ENCODE results near the gene KCNMA1.
A peak's percentile ranks its signal among the peaks of the same experiment; 100 is the strongest.

The KCNMA1 gene

DNA sequence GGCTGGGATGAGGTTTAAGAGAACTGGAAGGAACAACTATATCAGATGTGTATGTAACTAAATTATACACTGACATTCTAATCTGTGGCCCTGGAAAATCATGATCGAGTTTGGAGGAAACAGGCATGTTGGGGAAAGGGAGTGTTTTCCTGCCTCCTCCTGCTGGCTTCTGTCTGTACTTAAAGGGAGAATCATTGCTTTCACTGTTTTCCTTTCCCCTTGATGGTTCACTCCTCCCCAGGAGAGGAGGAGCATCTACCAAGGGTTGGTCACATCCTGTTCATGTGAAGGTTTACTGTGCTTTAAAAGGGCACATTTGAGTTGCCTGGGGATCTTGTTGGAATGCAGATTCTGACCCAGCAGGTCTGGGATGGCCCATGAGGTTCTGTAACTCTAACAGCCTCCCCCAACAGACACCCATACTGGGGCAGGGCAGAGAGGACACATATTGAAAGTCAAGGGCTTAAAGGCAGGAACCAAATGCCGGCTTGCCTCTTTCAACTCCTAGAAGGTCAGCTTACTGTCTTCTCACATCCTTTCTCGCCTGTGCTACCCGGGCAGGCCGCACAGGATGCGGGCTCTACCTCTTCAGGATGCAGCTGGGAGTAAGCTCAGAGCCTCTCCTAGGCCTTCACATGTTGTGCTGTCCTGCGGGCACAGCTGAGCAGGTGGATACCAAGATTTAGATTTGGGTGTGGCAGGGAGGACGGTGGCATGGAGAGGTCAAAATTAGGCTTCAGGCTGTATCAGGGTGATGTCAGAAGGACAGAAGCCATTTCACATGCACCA lies 694.8 kb downstream of the KCNMA1 start:
- no peak for FAIRE-seq
- no peak for TF ChIP-seq POLR2A (IDR thresholded peaks at IDR 0.05; ENCODE audit: low read depth, low read length)
- DNase-seq (ENCODE audit: insufficient read length, low spot score) = peak; percentile 12

GRCh38 chr10:76939933-76940468 lies 697.6 kb downstream of the KCNMA1 start:
- DNase-seq (ENCODE audit: insufficient read length, low spot score) = no peak
- TF ChIP-seq POLR2A (IDR thresholded peaks at IDR 0.05; ENCODE audit: low read depth, low read length) = no peak
- FAIRE-seq = no peak

GRCh38 chr10:76937181-76937600 lies 700.4 kb downstream of the KCNMA1 start:
- no peak for FAIRE-seq
- no peak for TF ChIP-seq POLR2A (IDR thresholded peaks at IDR 0.05; ENCODE audit: low read depth, low read length)

GRCh38 chr10:76935941-76936613 lies 701.5 kb downstream of the KCNMA1 start:
- no peak for TF ChIP-seq POLR2A (IDR thresholded peaks at IDR 0.05; ENCODE audit: low read depth, low read length)
- FAIRE-seq (no peak), DNase-seq (ENCODE audit: insufficient read length, low spot score) (no peak)

More at GRCh38 chr10:76937181-76937600, 700.4 kb downstream of the KCNMA1 start:
- no peak for DNase-seq (ENCODE audit: insufficient read length, low spot score)

DNA sequence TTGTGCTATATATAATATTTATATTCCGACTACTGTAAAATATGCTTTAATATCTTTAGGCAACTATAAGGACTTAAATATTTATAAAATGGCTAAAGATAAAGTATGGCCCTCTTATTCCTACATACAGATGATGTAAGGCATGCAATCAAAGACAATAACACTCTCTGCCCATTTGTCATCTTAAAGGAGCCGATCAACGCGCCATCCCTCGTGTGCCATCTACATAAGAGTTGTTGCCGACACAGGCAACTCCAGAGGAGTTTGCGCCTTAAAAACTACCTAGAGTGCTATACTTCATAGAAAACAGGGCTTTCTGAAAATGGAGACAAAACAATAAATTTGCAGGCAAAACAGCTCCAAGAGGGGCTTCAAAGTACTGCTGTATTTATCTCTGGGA lies 709.0 kb downstream of the KCNMA1 start:
- FAIRE-seq (no peak), DNase-seq (ENCODE audit: insufficient read length, low spot score) (no peak)
- no peak for TF ChIP-seq POLR2A (IDR thresholded peaks at IDR 0.05; ENCODE audit: low read depth, low read length)

DNA sequence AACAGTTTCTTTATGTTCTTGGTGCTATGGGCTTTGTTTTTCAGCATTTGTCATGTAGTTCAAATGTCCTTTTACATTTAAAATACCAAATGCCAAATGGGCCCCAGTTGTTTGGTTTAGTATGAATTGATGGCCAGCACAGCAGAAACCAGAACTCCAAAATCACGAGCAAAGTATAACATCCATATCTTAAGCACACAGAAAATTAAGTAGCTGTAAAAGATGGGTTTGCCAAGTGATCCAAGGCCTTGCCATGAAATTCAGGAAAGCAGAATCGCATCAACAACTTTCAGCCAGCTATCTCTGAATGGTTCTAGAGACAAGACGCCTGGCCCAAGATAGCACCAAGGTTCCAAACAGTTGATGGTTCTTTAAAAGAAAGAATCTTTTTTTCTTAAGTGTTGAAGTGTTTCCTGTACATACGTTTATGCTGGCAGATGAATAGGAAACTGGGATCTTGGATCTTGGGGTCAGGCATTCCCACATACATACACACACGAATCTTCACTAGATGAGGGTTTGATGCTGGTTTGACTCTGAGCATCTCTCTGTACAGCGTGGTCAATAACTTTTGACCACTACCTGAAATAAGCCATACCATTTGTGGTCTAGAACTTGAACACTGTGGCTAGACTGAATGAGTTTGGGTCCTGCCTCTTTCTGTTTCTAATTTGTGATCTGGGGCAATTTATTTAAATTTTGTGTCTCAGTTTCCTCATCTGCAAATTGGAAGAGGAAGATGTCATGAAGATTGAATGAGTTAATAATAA lies 711.8 kb downstream of the KCNMA1 start:
- no peak for DNase-seq (ENCODE audit: insufficient read length, low spot score)
- peak; percentile 62 for FAIRE-seq
- no peak for TF ChIP-seq POLR2A (IDR thresholded peaks at IDR 0.05; ENCODE audit: low read depth, low read length)

DNA sequence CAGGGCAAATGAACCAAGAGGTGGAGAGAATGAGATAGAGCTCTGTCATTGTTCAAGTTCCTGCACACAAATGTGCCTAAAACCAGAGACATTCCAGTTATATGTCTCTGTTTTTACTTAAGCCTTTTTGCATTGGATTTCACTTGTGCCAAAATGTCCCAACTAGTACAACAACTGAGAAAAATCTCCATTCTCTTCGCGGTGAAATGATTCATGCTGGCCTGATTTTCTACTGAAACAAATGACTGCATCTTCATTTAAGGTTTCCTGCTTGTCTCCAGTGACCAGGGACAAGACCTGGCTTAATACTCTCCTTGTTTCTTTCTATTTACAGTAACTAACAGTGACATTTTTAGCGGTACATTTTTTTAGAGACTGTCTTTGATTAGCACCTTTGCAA lies 714.9 kb downstream of the KCNMA1 start:
- DNase-seq (ENCODE audit: insufficient read length, low spot score) (no peak), FAIRE-seq (no peak)
- TF ChIP-seq POLR2A (IDR thresholded peaks at IDR 0.05; ENCODE audit: low read depth, low read length) = no peak

- no peak for DNase-seq (ENCODE audit: insufficient read length, low spot score)
- no peak for TF ChIP-seq POLR2A (IDR thresholded peaks at IDR 0.05; ENCODE audit: low read depth, low read length)
- no peak for FAIRE-seq
Measured at GRCh38 chr10:76921383-76922010, 716.1 kb downstream of the KCNMA1 start.

GRCh38 chr10:76920581-76920980 lies 717.0 kb downstream of the KCNMA1 start:
- FAIRE-seq (no peak), DNase-seq (ENCODE audit: insufficient read length, low spot score) (no peak)
- TF ChIP-seq POLR2A (IDR thresholded peaks at IDR 0.05; ENCODE audit: low read depth, low read length) = no peak

DNA sequence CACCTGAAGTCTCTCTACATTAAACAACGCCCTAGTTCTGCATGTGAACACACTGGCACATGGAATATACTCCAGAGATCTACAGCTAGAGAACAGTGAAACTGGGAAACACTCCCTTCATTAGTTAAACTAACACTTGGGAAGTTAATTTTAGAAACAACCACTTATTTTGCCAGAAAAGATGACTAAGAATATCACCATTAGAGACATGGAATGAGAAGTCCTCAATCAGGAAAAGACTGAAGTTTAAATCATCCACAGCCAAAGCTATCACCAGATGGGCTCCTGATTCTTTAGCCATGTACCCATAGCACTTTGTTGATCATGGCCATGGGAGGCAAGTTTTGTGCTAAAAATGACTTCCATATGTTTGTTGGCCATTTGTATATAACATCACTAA lies 719.5 kb downstream of the KCNMA1 start:
- FAIRE-seq (no peak), DNase-seq (ENCODE audit: insufficient read length, low spot score) (no peak)
- TF ChIP-seq POLR2A (IDR thresholded peaks at IDR 0.05; ENCODE audit: low read depth, low read length) = no peak

DNA sequence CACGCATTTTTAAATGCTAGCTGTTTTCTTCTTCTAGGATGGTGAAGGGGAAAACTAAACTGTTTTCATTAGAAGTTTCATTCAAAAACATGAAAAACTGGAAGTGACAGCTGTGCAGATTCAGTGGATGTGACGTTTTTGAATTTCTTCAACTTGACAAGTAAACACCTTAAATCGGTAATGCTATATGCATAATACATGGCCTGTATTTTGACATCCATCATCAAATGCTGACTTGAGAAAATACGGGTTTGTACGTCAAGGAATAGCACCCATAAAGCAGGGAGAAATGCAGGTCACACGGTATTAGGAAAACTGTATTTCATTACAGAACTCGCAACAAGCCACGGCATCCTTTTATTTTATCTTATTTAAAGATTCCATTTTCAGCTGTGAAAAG lies 720.5 kb downstream of the KCNMA1 start:
- FAIRE-seq = no peak
- TF ChIP-seq POLR2A (IDR thresholded peaks at IDR 0.05; ENCODE audit: low read depth, low read length) = no peak
- no peak for DNase-seq (ENCODE audit: insufficient read length, low spot score)

GRCh38 chr10:76916536-76916935 lies 721.1 kb downstream of the KCNMA1 start:
- DNase-seq (ENCODE audit: insufficient read length, low spot score) (no peak), FAIRE-seq (no peak)
- TF ChIP-seq POLR2A (IDR thresholded peaks at IDR 0.05; ENCODE audit: low read depth, low read length) = no peak

DNA sequence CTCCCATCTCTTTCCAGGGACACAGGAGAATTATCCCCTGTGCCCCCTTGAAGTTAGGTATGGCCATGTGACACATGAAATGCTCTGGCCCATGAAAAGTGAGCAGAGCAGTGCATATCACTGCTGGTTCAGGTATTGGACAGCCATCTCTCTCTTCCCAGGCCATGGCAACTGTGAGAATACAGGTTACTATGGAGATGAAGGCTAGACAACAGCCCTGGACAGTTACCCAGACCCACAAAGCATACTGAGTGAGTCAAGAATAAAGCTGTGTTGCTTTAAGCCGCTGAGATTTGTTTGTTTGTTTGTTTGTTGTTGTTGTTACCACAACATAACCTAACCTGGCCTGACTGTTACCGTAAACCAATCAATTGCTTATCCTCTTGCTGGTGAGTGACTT lies 722.3 kb downstream of the KCNMA1 start:
- FAIRE-seq = no peak

DNA sequence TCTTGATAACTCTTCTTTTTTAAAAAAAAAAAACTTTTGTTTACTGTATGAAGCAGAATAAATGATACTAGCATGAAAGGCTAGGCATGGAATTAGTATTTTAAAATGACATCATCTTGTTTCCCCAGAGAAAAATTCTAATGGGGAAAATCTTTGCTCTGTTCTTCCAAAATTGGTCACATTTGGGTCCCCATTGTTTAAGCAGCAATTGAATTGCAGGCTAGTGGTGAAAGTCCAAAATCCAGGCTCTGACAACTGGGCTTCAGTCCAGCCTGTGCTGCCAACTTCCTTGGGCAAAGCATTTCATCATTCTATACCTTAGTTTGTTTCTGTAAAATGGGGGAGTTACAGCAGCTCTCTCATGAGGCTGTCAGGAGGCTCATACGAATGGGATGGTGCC lies 726.4 kb downstream of the KCNMA1 start:
- DNase-seq (ENCODE audit: insufficient read length, low spot score) (no peak), FAIRE-seq (no peak)
- TF ChIP-seq POLR2A (IDR thresholded peaks at IDR 0.05; ENCODE audit: low read depth, low read length) = no peak

More for the DNA sequence above, 722.3 kb downstream of the KCNMA1 start:
- no peak for TF ChIP-seq POLR2A (IDR thresholded peaks at IDR 0.05; ENCODE audit: low read depth, low read length)
- no peak for DNase-seq (ENCODE audit: insufficient read length, low spot score)

Data from H54 (cell line).